Measurements from ENCODE around the gene TSPAN9. TPM values are rescaled to one million over a fixed set of nuclear protein-coding genes. Genes with fewer than 3 reads are reported as not detected.

The TSPAN9 gene
- total and polyA plus RNA-seq, 2 experiments from 2014 or later, result 6.0 to 31.5 TPM

DNA sequence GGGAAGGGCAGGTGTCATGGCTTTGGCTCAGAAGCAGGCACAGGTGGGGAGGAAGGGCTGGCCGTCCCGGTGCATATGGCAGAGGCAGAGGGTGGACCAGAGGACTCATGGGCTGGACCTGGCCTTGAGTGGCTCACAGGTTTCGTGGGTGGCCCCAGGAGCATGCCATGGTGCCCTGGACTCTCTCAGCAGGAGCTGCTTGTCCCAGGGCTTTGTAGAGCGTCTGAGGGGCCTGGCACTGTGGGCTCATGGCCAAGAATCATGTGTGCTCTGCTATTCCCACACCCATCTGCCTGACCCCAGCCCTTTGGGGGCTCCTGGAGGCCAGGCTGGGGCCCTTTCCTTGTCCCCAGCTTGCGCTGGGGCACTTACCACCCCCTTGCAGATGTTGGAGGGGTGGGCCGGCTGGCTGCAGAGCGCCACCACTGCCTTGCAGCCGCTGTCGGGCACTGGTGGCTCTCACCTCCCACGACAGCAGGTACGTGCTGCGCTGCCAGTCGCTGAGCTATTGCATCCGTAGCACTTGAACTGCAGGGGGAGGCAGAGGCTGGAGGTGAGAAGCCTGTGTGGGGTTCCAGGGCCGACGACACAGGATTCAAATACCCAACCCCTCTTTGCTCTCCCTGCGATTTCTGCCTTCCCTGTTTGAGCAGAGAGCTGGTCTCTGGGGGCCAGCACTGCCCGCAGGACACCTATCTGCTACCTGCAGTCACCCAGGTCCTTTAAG lies 226.4 kb downstream of the TSPAN9 start:
- DNase-seq (ENCODE audit: low spot score) (peak; percentile 82), ATAC-seq (peak; percentile 57)
- no peak overlapping the region for H3K27ac Mint-ChIP-seq
- no peak overlapping the region for H3K4me3 Mint-ChIP-seq
- H3K4me1 ChIP-seq (ENCODE audit: insufficient read depth), result peaks cover 4% of the 10 kb centered on the region; the same call in 1 of the 2 replicates
- H3K79me2 ChIP-seq (replicated peaks; ENCODE audit: insufficient read depth), result no peaks in the 10 kb centered on the region
- no peaks in the 10 kb centered on the region for H3K36me3 ChIP-seq (ENCODE audit: insufficient read depth)
- H3K9me3 Mint-ChIP-seq, result no peaks in the 10 kb centered on the region
- H3K4me2 ChIP-seq, result no peak overlapping the region
- H3K36me3 Mint-ChIP-seq (ENCODE audit: low read depth), result no peaks in the 10 kb centered on the region
- H3K9me2 ChIP-seq (ENCODE audit: insufficient read depth), result no peaks in the 10 kb centered on the region
- H3K27me3 ChIP-seq (ENCODE audit: insufficient read depth), result no peaks in the 10 kb centered on the region
- H3K27me3 Mint-ChIP-seq (ENCODE audit: insufficient read depth, low read depth, poor library complexity), result peaks cover 34% of the 10 kb centered on the region
- H2AFZ ChIP-seq, result no peak overlapping the region
- TF ChIP-seq STAT1 (IDR thresholded peaks at IDR 0.05; ENCODE audit: unreplicated experiment), result no peak
- TF ChIP-seq, protein P1, sequence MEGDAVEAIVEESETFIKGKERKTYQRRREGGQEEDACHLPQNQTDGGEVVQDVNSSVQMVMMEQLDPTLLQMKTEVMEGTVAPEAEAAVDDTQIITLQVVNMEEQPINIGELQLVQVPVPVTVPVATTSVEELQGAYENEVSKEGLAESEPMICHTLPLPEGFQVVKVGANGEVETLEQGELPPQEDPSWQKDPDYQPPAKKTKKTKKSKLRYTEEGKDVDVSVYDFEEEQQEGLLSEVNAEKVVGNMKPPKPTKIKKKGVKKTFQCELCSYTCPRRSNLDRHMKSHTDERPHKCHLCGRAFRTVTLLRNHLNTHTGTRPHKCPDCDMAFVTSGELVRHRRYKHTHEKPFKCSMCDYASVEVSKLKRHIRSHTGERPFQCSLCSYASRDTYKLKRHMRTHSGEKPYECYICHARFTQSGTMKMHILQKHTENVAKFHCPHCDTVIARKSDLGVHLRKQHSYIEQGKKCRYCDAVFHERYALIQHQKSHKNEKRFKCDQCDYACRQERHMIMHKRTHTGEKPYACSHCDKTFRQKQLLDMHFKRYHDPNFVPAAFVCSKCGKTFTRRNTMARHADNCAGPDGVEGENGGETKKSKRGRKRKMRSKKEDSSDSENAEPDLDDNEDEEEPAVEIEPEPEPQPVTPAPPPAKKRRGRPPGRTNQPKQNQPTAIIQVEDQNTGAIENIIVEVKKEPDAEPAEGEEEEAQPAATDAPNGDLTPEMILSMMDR (conservative IDR thresholded peaks at IDR 0.05; ENCODE audit: low read depth in 2 of 2), result peak; percentile 50 to 84
- H3K27ac ChIP-seq (ENCODE audit: low read depth), result no peak overlapping the region
- no peaks in the 10 kb centered on the region for H4K20me1 ChIP-seq (replicated peaks; ENCODE audit: insufficient read depth)
- H3K4me3 ChIP-seq, result no peak overlapping the region
- peaks cover 20% of the 10 kb centered on the region for H3K4me1 Mint-ChIP-seq
- no peaks in the 10 kb centered on the region for H3F3A ChIP-seq (replicated peaks; ENCODE audit: low read depth)

DNA sequence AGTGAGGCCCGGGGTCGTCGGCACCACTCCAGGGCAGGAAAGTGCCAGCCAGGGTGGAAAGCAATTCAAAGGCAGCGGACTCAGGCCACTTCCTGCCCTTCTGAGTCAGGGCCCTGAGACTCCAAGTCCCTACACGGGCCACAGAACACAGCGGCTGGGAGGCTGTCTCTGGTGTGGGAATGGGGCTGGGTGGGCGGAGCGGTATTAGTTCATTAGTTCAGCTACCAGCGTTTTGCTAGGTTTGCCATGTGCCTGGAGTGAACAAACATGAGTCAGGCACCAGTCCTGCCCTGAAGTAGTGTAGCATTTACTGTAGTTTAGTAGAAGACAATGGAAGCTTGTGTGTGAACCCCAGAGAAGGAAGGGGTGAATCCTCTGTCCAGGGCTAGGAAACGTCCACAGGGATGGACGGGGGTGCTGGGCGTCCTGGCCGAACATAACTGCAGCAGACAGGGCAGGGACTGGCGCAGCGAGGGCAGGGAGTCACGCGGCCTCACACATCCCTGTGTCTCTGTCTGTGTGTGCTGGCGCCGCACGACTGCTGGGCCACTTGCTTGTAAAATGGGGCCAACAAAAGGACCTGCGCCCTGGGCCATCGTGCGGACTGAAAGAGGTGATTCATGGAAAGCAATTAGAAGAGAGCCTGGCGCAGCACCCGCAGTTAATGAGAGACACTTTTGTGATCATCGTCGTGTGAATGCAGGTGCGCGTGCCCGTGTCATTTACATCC lies 227.4 kb downstream of the TSPAN9 start:
- Histone ChIP-seq H2AFZ (no peak overlapping the region), H3K4me1 (ENCODE audit: insufficient read depth) (peaks cover 4% of the 10 kb centered on the region; the same call in 1 of the 2 replicates), H4K20me1 (replicated peaks; ENCODE audit: insufficient read depth) (no peaks in the 10 kb centered on the region), H3K27me3 (ENCODE audit: insufficient read depth) (no peaks in the 10 kb centered on the region), H3F3A (replicated peaks; ENCODE audit: low read depth) (no peaks in the 10 kb centered on the region), H3K79me2 (replicated peaks; ENCODE audit: insufficient read depth) (no peaks in the 10 kb centered on the region), H3K4me3 (no peak overlapping the region), H3K4me2 (no peak overlapping the region), H3K36me3 (ENCODE audit: insufficient read depth) (no peaks in the 10 kb centered on the region), H3K9me2 (ENCODE audit: insufficient read depth) (no peaks in the 10 kb centered on the region), H3K27ac (ENCODE audit: low read depth) (no peak overlapping the region)
- no peak for DNase-seq (ENCODE audit: low spot score)
- no peak for ATAC-seq
- Mint-ChIP-seq H3K36me3 (ENCODE audit: low read depth) (no peaks in the 10 kb centered on the region), H3K27me3 (ENCODE audit: insufficient read depth, low read depth, poor library complexity) (peaks cover 30% of the 10 kb centered on the region), H3K27ac (no peak overlapping the region), H3K9me3 (no peaks in the 10 kb centered on the region), H3K4me3 (no peak overlapping the region), H3K4me1 (peaks cover 20% of the 10 kb centered on the region)
- TF ChIP-seq NANOG (IDR thresholded peaks at IDR 0.05; ENCODE audit: borderline replicate concordance) (no peak), EZH2phosphoT487 (IDR thresholded peaks at IDR 0.05; ENCODE audit: unreplicated experiment) (no peak), ZNF114 (CRISPR knock-in tag; IDR thresholded peaks at IDR 0.05) (no peak), POLR2AphosphoS5 (IDR thresholded peaks at IDR 0.05; ENCODE audit: low read depth) (no peak), EZH2 (IDR thresholded peaks at IDR 0.05; ENCODE audit: low read depth, unreplicated experiment) (no peak)
- TF ChIP-seq, protein P2, sequence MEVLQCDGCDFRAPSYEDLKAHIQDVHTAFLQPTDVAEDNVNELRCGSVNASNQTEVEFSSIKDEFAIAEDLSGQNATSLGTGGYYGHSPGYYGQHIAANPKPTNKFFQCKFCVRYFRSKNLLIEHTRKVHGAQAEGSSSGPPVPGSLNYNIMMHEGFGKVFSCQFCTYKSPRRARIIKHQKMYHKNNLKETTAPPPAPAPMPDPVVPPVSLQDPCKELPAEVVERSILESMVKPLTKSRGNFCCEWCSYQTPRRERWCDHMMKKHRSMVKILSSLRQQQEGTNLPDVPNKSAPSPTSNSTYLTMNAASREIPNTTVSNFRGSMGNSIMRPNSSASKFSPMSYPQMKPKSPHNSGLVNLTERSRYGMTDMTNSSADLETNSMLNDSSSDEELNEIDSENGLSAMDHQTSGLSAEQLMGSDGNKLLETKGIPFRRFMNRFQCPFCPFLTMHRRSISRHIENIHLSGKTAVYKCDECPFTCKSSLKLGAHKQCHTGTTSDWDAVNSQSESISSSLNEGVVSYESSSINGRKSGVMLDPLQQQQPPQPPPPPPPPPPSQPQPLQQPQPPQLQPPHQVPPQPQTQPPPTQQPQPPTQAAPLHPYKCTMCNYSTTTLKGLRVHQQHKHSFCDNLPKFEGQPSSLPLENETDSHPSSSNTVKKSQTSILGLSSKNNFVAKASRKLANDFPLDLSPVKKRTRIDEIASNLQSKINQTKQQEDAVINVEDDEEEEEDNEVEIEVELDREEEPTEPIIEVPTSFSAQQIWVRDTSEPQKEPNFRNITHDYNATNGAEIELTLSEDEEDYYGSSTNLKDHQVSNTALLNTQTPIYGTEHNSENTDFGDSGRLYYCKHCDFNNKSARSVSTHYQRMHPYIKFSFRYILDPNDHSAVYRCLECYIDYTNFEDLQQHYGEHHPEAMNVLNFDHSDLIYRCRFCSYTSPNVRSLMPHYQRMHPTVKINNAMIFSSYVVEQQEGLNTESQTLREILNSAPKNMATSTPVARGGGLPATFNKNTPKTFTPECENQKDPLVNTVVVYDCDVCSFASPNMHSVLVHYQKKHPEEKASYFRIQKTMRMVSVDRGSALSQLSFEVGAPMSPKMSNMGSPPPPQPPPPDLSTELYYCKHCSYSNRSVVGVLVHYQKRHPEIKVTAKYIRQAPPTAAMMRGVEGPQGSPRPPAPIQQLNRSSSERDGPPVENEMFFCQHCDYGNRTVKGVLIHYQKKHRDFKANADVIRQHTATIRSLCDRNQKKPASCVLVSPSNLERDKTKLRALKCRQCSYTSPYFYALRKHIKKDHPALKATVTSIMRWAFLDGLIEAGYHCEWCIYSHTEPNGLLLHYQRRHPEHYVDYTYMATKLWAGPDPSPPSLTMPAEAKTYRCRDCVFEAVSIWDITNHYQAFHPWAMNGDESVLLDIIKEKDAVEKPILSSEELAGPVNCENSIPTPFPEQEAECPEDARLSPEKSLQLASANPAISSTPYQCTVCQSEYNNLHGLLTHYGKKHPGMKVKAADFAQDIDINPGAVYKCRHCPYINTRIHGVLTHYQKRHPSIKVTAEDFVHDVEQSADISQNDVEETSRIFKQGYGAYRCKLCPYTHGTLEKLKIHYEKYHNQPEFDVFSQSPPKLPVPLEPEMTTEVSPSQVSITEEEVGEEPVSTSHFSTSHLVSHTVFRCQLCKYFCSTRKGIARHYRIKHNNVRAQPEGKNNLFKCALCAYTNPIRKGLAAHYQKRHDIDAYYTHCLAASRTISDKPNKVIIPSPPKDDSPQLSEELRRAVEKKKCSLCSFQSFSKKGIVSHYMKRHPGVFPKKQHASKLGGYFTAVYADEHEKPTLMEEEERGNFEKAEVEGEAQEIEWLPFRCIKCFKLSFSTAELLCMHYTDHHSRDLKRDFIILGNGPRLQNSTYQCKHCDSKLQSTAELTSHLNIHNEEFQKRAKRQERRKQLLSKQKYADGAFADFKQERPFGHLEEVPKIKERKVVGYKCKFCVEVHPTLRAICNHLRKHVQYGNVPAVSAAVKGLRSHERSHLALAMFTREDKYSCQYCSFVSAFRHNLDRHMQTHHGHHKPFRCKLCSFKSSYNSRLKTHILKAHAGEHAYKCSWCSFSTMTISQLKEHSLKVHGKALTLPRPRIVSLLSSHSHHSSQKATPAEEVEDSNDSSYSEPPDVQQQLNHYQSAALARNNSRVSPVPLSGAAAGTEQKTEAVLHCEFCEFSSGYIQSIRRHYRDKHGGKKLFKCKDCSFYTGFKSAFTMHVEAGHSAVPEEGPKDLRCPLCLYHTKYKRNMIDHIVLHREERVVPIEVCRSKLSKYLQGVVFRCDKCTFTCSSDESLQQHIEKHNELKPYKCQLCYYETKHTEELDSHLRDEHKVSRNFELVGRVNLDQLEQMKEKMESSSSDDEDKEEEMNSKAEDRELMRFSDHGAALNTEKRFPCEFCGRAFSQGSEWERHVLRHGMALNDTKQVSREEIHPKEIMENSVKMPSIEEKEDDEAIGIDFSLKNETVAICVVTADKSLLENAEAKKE (CRISPR knock-in tag; IDR thresholded peaks at IDR 0.05), result no peak
